Activated CD4-positive, alpha-beta T cell treated with anti-CD3 and anti-CD28 coated beads, Interleukin-2, amount 50 U/mL, for 4 hours (primary cell): Measurements from ENCODE around the gene ATP6V1D.
"Not testable (repeated sequence)": the region's sequence is repeated elsewhere in the genome, so short reads cannot be mapped to it uniquely, and the experiment has no call there.

ENCODE experiments used
- DNase-seq, 2 experiments: peaks; one replicate each; pipeline ENCODE4 v3.0.0-alpha.2; 2020

ATP6V1D gene

GRCh38 chr14:67359775-67360469, at the start of gene ATP6V1D, which contains the start of gene EIF2S1:
Gene ATP6V1D, minus strand, starts transcription at chr14:67359804. Its CDS starts 106 bp downstream, at chr14:67359698.
Gene EIF2S1, plus strand, starts transcription at chr14:67360328. Its CDS starts 4,440 bp downstream, at chr14:67364768.
- DNase-seq: peak; percentile 99

DNA sequence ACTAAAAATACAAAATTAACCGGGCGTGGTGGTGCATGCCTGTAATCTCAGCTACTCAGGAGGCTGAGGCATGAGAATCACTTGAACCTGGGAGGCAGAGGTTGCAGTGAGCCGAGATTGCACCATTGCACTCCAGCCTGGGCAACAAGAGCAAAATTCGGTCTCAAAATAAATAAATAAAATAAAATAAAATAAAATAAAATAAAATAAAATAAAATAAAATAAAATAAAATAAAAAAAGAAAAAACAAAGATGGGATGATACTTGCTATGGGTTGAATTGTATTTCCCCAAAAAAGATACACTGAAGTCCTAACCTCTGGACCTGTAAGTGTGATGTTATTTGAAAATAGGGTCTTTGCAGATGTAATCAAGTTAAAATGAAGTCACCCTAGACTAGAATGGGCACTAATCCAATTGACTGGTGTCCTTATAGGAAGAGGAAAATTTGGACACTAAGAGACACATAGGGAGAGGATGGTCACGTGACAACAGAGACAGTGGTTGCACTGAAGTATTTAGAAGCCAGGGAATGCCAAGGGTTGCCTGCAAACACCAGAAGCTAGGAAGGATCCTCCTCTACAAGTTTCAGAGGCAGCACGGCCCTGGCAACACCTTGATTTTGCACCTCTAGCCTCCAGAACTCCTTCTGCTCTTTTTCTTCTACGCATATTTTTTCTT, 48.7 kb upstream of the ATP6V1D start:
- not testable (repeated sequence) for DNase-seq

- DNase-seq: no peak
Observed at GRCh38 chr14:67405771-67406170, 46.2 kb upstream of the ATP6V1D start.

GRCh38 chr14:67400434-67400833, 40.8 kb upstream of the ATP6V1D start:
- no peak for DNase-seq

DNA sequence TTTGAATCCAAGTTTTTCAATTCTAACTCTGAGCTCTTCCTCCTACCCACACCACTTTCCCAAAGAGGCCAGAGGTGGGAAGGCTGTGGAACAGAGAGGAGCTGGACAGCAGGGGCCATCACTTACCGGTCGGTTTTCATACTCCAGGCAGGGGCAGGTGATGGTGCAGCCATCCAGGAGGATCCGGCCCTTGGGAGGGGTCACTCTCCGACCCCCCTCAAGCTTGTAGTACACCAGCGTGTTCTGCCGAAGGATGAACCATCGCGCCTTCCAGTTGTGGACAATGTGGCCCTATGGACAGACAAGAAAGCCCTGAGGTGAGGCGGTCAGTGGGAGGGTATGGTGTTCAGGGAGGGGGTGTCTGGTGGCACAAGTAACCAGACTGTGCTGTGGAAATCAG, 37.9 kb upstream of the ATP6V1D start:
- no peak for DNase-seq

- DNase-seq: no peak
Observed at GRCh38 chr14:67396381-67396970, 36.9 kb upstream of the ATP6V1D start.

- no peak for DNase-seq
Observed at GRCh38 chr14:67395876-67396189, 36.2 kb upstream of the ATP6V1D start.

- DNase-seq: no peak
Observed at GRCh38 chr14:67395086-67395875, 35.7 kb upstream of the ATP6V1D start.

GRCh38 chr14:67393689-67394088, 34.1 kb upstream of the ATP6V1D start:
- DNase-seq: no peak

GRCh38 chr14:67392800-67393199, 33.2 kb upstream of the ATP6V1D start:
- DNase-seq: no peak

GRCh38 chr14:67392123-67392522, 32.5 kb upstream of the ATP6V1D start:
- DNase-seq: no peak

GRCh38 chr14:67391268-67391667, 31.7 kb upstream of the ATP6V1D start:
- no peak for DNase-seq

GRCh38 chr14:67389811-67390534, 30.4 kb upstream of the ATP6V1D start:
- DNase-seq: no peak

- no peak for DNase-seq
Observed at GRCh38 chr14:67389275-67389674, 29.7 kb upstream of the ATP6V1D start.

DNA sequence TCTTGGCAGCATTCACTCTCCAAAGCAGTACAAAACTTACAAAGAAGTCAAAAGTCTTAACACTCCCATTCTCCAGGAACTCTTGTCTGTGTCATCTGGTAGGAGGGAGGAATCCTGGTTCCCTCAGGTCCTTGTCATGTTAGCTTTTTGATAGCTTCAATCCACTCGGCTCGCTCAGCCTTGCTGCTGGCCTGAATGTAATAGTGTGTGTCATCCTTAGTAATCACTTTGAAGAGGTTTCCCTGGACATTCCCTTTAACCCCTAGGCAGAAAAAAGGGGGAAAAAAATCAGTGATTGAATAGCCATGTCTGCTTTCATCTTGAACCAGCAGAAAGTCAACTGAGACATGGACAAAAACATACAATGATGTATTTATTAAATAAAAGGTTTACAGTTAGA, 27.6 kb upstream of the ATP6V1D start:
- no peak for DNase-seq

- no peak for DNase-seq
Observed at GRCh38 chr14:67385618-67386017, 26.0 kb upstream of the ATP6V1D start.

DNA sequence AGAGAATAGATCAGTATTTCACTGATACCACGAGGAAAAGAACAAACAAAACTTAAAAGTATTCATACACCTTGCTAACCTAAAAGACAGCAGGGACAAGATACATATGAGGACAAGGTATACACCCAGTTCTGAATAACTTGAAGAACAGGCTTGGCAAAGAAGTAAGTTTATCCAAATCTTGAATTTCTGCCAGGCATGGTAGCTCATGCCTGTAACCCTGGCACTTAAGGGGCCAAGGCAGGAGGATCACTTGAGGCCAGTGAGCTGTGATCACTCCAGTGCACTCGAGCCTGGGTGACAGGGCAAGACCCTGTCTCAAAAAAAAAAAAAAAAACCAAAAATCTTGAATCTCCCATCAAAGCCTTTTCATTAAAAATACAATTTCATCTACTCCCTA, 25.5 kb upstream of the ATP6V1D start:
- no peak for DNase-seq

GRCh38 chr14:67377916-67378315, 18.3 kb upstream of the ATP6V1D start:
- DNase-seq: no peak

DNA sequence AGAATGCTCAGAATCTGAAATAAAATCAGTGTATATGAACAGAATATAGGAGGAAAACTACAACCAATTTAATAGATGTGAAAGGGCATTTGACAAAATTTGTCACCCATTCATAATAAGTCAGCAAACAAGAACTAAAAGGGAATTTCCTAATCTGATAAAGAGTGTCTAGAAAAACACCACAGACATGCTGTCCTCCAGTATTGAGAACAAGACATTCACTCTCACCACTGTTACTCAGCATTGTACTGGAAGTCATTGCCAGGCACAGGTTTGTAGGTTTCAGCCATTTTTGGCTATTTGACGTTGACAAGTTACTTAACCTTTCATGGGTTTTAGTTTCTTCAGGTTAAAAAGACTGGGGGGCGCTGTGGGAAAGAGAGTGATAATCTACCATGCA, 13.7 kb upstream of the ATP6V1D start:
- no peak for DNase-seq

DNA sequence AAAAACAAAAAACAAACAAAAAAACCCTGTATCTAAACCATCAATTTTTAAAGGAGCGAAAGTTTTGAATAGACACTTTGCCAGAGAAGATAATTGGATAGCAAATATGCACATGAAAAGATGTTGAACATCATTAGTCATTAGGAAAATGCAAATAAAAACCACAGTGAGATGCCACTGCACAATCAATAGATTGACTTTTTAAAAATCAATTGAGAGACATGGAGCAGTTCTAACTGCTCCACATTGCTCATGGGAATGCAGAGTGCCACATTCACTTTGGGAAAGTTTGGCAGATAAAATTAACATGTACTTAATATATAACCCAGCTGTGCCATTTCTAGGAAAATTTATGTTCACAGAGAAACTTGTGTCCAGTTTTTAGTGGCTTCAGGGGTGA, 13.2 kb upstream of the ATP6V1D start:
- no peak for DNase-seq

DNA sequence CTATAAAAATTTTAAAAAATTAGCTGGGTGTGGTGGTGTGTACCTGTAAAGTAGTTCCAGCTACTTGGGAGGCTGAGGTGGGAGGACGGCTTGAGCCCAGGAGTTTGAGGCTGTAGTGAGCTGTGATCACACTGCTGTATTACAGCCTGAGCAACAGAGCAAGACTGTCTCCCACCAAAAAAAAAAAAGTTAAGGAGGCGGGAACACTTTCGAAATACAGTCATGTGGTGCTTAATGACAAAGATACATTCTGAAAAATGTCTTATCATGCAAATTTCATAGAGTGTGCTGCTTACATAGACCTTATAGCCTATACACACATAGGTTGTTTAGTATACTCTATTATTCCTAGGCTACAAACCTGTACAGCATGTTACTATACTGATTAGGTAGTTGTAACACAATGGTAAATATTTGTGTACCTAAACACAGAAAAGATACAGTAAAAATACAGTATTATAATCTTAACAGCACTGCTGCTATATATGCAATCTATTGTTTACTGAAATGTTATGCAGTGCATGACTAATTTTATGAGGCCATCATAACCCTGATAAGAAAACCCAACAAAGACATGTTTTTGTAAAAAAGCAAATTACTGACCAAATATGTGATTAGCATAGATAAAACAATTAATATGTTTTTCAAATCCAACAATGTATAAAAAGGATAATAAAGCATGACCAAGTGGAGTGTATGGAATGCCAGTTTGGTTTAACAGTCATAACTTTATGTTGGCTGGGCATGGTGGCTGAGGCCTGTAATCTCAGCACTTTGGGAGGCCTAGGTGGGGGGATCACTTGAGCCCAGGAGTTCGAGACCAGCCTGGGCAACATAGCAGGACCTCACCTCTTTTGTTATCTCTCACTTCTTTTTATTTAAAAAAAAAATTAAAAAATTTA, 11.9 kb upstream of the ATP6V1D start:
- no peak for DNase-seq

DNA sequence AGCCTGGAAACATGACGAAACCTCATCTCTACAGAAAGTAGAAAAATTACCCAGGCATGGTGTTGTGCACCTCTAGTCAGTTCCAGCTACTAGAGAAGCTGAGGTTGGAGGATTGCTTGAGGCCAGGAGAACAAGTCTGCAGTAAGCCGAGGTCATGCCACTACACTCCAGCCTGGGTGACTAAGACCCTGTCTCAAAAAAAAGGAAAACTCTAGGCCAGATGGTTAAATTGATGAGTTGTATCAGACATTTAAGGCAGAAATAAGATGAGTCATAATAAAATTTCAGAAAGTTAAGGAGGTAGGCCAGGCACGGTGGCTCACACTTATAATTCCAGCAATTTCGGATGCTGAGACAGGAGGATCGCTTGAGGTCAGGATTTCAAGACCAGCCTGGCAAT, 11.2 kb upstream of the ATP6V1D start:
- no peak for DNase-seq
